HepG2 (cell line): ENCODE measurements around the gene HS3ST2. TPM values are rescaled to one million over a fixed set of nuclear protein-coding genes. Genes with fewer than 3 reads are reported as not detected.

Experiments used
- EEA1 ChIP-seq: sonication (generic); formaldehyde crosslinking; IDR thresholded peaks from 2 replicates; pipeline ENCODE4 v1.5.1; 2020; ENCODE audit warnings: mild to moderate bottlenecking, missing genetic modification reagents, borderline replicate concordance
- HNRNPK ChIP-seq: fragments of 200-400 bp; formaldehyde crosslinking; IDR thresholded peaks from 2 replicates; pipeline ENCODE4 v1.6.1; 2018; ENCODE audit warnings: low read length, low read depth, moderate library complexity, mild to moderate bottlenecking; ENCODE audit not compliant: poor library complexity, severe bottlenecking
- MTA3 ChIP-seq: sonication (generic); formaldehyde crosslinking; IDR thresholded peaks from 2 replicates; pipeline ENCODE4 v1.4.0; 2020; ENCODE audit warnings: missing genetic modification reagents
- MYC ChIP-seq: sonication (generic); formaldehyde crosslinking; IDR thresholded peaks from 2 replicates; pipeline ENCODE4 v1.9.0; 2021; ENCODE audit warnings: missing genetic modification reagents, borderline replicate concordance
- NR1H2 ChIP-seq: sonication (generic); formaldehyde crosslinking; IDR thresholded peaks from 2 replicates; pipeline ENCODE4 v1.8.1; 2022; ENCODE audit warnings: low read depth, missing genetic modification reagents, borderline replicate concordance
- NRL ChIP-seq: sonication (generic); formaldehyde crosslinking; IDR thresholded peaks from 2 replicates; pipeline ENCODE4 v1.5.0; 2020; ENCODE audit warnings: missing genetic modification reagents, mild to moderate bottlenecking, moderate library complexity, borderline replicate concordance
- SCMH1 ChIP-seq: sonication (generic); formaldehyde crosslinking; IDR thresholded peaks from 2 replicates; pipeline ENCODE4 v1.9.0; 2021; ENCODE audit warnings: missing genetic modification reagents, mild to moderate bottlenecking, borderline replicate concordance
- SNAPC2 ChIP-seq: sonication (generic); formaldehyde crosslinking; IDR thresholded peaks from 2 replicates; pipeline ENCODE4 v1.8.1; 2022; ENCODE audit warnings: mild to moderate bottlenecking, missing genetic modification reagents
- ZFP36L2 ChIP-seq: sonication (generic); formaldehyde crosslinking; IDR thresholded peaks from 2 replicates; pipeline ENCODE4 v1.4.0; 2020; ENCODE audit warnings: missing genetic modification reagents
- ZFP41 ChIP-seq: sonication (generic); formaldehyde crosslinking; IDR thresholded peaks from 2 replicates; pipeline ENCODE4 v1.4.0; 2020; ENCODE audit warnings: mild to moderate bottlenecking, missing genetic modification reagents, borderline replicate concordance
- ZNF143 ChIP-seq: sonication (generic); formaldehyde crosslinking; IDR thresholded peaks from 2 replicates; pipeline ENCODE4 v1.4.0; 2020; ENCODE audit warnings: missing genetic modification reagents
- ZNF264 ChIP-seq: sonication (generic); formaldehyde crosslinking; IDR thresholded peaks from 2 replicates; pipeline ENCODE4 v1.4.0; 2020; ENCODE audit warnings: missing genetic modification reagents
- ZNF367 ChIP-seq: sonication (generic); formaldehyde crosslinking; IDR thresholded peaks from 2 replicates; pipeline ENCODE4 v1.4.0; 2020; ENCODE audit warnings: missing genetic modification reagents, borderline replicate concordance
- ZNF552 ChIP-seq: sonication (generic); formaldehyde crosslinking; IDR thresholded peaks from 2 replicates; pipeline ENCODE4 v1.9.0; 2022; ENCODE audit warnings: missing genetic modification reagents, mild to moderate bottlenecking, borderline replicate concordance
- ZNF674 ChIP-seq: sonication (generic); formaldehyde crosslinking; IDR thresholded peaks from 2 replicates; pipeline ENCODE4 v1.5.0; 2020; ENCODE audit warnings: low read depth, mild to moderate bottlenecking, missing genetic modification reagents
- polyA plus RNA-seq, 8 experiments: library from polyadenylated mRNA; depleted of rRNA in 3 of 8; stranded (reverse) in 7 of 8; unstranded in 1 of 8; fragments of >200 nt; fragmentation: Illumina TruSeq in 4 of 8; extraction: Trizol in 4 of 8; gene quantifications; 2 replicates each; pipeline versions ENCODE4 v1.2.1 to v1.2.3, GENCODE V29; 2011 to 2016; ENCODE audit warnings: low read depth in 4 of 8, missing spikeins in 1 of 8, mixed read lengths in 1 of 8; ENCODE audit not compliant: insufficient read depth in 1 of 8
- total RNA-seq, 5 experiments: library from RNA; depleted of rRNA; stranded (reverse); fragments of >200 nt; fragmentation: Illumina TruSeq; extraction: Trizol; gene quantifications; 2 replicates each; pipeline ENCODE4 v1.2.3, GENCODE V29; 2016; ENCODE audit warnings: low read depth in 1 of 5
- TF ChIP-seq, protein P1 (sequence below), 2 experiments: sonication (generic) in 1 of 2; formaldehyde crosslinking in 1 of 2; IDR thresholded peaks; 2 replicates each; pipeline versions ENCODE4 v1.4.0 to v1.6.1; 2018 to 2020; ENCODE audit warnings: missing genetic modification reagents in 2 of 2, borderline replicate concordance in 1 of 2, low read depth in 1 of 2, mild to moderate bottlenecking in 1 of 2, missing biosample characterization in 1 of 2
- TF ChIP-seq, protein P2 (sequence below): IDR thresholded peaks from 2 replicates; pipeline ENCODE4 v1.6.1; 2016
- TF ChIP-seq, protein P3 (sequence below): sonication (generic); formaldehyde crosslinking; IDR thresholded peaks from 2 replicates; pipeline ENCODE4 v1.5.0; 2020; ENCODE audit warnings: missing genetic modification reagents
- TF ChIP-seq, protein P4 (sequence below): IDR thresholded peaks from 2 replicates; pipeline ENCODE4 v1.6.1; 2016; ENCODE audit warnings: low read depth, missing genetic modification reagents, missing compliant biosample characterization

Gene HS3ST2
- total and polyA plus RNA-seq, 2 of the 13 experiments (the other 11 are each of a cell fraction or from before 2014, with no cell fraction given), result not detected

DNA sequence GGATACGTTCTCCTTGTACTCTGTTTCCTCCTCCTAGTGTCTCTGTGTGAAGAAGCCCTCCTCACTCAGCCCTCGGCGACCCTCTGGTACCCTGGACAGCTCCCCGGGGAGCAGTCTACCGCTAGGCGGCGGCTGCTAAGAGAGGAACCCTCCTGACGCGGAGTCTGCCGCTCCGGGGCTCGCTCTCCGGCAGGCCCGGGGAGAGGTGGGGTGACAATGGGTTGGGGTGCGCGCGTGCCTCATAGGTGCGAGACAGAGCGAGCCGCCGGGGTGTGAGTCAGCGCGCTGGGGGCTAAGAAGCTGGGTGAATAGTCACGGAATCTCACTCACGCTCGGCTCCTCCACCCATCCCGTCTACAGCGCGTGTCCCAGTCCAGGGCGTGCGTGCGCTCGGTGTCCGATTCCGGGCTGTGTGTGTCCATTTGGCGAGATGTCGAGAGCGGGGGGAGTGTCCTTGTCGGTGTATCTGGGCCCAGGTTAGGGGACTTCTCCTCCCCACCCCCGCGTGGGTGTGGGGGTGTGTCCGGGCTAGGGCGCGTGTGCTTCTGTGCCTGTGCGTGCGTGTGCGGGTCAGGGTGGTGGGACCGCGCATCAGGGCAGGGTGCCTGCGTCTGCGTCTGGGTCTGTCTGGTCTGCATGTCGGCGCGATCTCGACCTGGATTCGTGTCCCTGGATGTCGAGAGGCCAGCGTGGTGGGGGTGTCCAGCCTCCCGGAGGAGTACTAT lies 577 bp upstream of the HS3ST2 start (continued):
- TF ChIP-seq EEA1 (CRISPR knock-in tag) (no peak), MYC (CRISPR knock-in tag) (no peak), ZNF143 (CRISPR knock-in tag) (no peak), SNAPC2 (CRISPR knock-in tag) (no peak), ZNF264 (CRISPR knock-in tag) (peak; percentile 74; the same call in 1 of the 2 replicates), SCMH1 (CRISPR knock-in tag) (no peak), NRL (CRISPR knock-in tag) (peak; percentile 45; the same call in 1 of the 2 replicates), ZNF367 (CRISPR knock-in tag) (peak; percentile 77; the same call in 1 of the 2 replicates), ZNF674 (CRISPR knock-in tag) (no peak), MTA3 (CRISPR knock-in tag) (no peak), ZFP41 (CRISPR knock-in tag) (no peak), HNRNPK (no peak), ZNF552 (CRISPR knock-in tag) (no peak), ZFP36L2 (CRISPR knock-in tag) (peak; percentile 95; the same call in 1 of the 2 replicates), NR1H2 (CRISPR knock-in tag) (no peak)
- TF ChIP-seq, protein P1, sequence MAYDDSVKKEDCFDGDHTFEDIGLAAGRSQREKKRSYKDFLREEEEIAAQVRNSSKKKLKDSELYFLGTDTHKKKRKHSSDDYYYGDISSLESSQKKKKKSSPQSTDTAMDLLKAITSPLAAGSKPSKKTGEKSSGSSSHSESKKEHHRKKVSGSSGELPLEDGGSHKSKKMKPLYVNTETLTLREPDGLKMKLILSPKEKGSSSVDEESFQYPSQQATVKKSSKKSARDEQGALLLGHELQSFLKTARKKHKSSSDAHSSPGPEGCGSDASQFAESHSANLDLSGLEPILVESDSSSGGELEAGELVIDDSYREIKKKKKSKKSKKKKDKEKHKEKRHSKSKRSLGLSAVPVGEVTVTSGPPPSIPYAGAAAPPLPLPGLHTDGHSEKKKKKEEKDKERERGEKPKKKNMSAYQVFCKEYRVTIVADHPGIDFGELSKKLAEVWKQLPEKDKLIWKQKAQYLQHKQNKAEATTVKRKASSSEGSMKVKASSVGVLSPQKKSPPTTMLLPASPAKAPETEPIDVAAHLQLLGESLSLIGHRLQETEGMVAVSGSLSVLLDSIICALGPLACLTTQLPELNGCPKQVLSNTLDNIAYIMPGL (CRISPR knock-in tag; IDR thresholded peaks at IDR 0.05; ENCODE audit: borderline replicate concordance in 1 of 2, low read depth in 1 of 2), result 0 out of 4 replicates have a peak, but pooled peaks of 1 of the 2 experiments have one; percentile 45
- TF ChIP-seq, protein P2, sequence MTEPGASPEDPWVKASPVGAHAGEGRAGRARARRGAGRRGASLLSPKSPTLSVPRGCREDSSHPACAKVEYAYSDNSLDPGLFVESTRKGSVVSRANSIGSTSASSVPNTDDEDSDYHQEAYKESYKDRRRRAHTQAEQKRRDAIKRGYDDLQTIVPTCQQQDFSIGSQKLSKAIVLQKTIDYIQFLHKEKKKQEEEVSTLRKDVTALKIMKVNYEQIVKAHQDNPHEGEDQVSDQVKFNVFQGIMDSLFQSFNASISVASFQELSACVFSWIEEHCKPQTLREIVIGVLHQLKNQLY (CRISPR knock-in tag), result peak; percentile 67; the same call in 1 of the 2 replicates
- TF ChIP-seq, protein P3, sequence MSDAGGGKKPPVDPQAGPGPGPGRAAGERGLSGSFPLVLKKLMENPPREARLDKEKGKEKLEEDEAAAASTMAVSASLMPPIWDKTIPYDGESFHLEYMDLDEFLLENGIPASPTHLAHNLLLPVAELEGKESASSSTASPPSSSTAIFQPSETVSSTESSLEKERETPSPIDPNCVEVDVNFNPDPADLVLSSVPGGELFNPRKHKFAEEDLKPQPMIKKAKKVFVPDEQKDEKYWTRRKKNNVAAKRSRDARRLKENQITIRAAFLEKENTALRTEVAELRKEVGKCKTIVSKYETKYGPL, result peak; percentile 92; the same call in 1 of the 2 replicates
- TF ChIP-seq, protein P4, sequence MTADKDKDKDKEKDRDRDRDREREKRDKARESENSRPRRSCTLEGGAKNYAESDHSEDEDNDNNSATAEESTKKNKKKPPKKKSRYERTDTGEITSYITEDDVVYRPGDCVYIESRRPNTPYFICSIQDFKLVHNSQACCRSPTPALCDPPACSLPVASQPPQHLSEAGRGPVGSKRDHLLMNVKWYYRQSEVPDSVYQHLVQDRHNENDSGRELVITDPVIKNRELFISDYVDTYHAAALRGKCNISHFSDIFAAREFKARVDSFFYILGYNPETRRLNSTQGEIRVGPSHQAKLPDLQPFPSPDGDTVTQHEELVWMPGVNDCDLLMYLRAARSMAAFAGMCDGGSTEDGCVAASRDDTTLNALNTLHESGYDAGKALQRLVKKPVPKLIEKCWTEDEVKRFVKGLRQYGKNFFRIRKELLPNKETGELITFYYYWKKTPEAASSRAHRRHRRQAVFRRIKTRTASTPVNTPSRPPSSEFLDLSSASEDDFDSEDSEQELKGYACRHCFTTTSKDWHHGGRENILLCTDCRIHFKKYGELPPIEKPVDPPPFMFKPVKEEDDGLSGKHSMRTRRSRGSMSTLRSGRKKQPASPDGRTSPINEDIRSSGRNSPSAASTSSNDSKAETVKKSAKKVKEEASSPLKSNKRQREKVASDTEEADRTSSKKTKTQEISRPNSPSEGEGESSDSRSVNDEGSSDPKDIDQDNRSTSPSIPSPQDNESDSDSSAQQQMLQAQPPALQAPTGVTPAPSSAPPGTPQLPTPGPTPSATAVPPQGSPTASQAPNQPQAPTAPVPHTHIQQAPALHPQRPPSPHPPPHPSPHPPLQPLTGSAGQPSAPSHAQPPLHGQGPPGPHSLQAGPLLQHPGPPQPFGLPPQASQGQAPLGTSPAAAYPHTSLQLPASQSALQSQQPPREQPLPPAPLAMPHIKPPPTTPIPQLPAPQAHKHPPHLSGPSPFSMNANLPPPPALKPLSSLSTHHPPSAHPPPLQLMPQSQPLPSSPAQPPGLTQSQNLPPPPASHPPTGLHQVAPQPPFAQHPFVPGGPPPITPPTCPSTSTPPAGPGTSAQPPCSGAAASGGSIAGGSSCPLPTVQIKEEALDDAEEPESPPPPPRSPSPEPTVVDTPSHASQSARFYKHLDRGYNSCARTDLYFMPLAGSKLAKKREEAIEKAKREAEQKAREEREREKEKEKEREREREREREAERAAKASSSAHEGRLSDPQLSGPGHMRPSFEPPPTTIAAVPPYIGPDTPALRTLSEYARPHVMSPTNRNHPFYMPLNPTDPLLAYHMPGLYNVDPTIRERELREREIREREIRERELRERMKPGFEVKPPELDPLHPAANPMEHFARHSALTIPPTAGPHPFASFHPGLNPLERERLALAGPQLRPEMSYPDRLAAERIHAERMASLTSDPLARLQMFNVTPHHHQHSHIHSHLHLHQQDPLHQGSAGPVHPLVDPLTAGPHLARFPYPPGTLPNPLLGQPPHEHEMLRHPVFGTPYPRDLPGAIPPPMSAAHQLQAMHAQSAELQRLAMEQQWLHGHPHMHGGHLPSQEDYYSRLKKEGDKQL (CRISPR knock-in tag), result no peak
